ENCODE measurements around the gene MTUS2.

GRCh38 chr13:29304148-29304547, 484.0 kb downstream of the MTUS2 start:
- TF ChIP-seq POLR2AphosphoS5 (IDR thresholded peaks at IDR 0.05) (no peak), POLR2A (IDR thresholded peaks at IDR 0.05) (no peak)
- TF ChIP-seq, protein P1, sequence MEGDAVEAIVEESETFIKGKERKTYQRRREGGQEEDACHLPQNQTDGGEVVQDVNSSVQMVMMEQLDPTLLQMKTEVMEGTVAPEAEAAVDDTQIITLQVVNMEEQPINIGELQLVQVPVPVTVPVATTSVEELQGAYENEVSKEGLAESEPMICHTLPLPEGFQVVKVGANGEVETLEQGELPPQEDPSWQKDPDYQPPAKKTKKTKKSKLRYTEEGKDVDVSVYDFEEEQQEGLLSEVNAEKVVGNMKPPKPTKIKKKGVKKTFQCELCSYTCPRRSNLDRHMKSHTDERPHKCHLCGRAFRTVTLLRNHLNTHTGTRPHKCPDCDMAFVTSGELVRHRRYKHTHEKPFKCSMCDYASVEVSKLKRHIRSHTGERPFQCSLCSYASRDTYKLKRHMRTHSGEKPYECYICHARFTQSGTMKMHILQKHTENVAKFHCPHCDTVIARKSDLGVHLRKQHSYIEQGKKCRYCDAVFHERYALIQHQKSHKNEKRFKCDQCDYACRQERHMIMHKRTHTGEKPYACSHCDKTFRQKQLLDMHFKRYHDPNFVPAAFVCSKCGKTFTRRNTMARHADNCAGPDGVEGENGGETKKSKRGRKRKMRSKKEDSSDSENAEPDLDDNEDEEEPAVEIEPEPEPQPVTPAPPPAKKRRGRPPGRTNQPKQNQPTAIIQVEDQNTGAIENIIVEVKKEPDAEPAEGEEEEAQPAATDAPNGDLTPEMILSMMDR (IDR thresholded peaks at IDR 0.05) = no peak
